IPS-11a (cell line): ENCODE measurements around the gene GMDS.

Source experiments
- H3K4me3 ChIP-seq: one replicate; pipeline ENCODE4 v1.5.1; 2013; ENCODE audit warnings: low read depth, low read length, control low read depth

The GMDS gene

GRCh38 chr6:2242311-2242710 lies 3.1 kb downstream of the GMDS start:
- no peak overlapping the region for H3K4me3 ChIP-seq

- no peak overlapping the region for H3K4me3 ChIP-seq
Measured at GRCh38 chr6:2240961-2241360, 4.4 kb downstream of the GMDS start.

GRCh38 chr6:2237001-2237400 lies 8.4 kb downstream of the GMDS start:
- no peak overlapping the region for H3K4me3 ChIP-seq

GRCh38 chr6:2235777-2236495 lies 9.5 kb downstream of the GMDS start:
- no peak overlapping the region for H3K4me3 ChIP-seq

- H3K4me3 ChIP-seq, result no peak overlapping the region
Measured at GRCh38 chr6:2232445-2232844, 13.0 kb downstream of the GMDS start.

GRCh38 chr6:2231438-2231837 lies 14.0 kb downstream of the GMDS start:
- H3K4me3 ChIP-seq, result no peak overlapping the region

GRCh38 chr6:2230659-2231277 lies 14.6 kb downstream of the GMDS start:
- H3K4me3 ChIP-seq, result no peak overlapping the region

- no peak overlapping the region for H3K4me3 ChIP-seq
Measured at GRCh38 chr6:2229742-2230141, 15.7 kb downstream of the GMDS start.

- H3K4me3 ChIP-seq, result no peak overlapping the region
Measured at GRCh38 chr6:2229039-2229438, 16.4 kb downstream of the GMDS start.

- no peak overlapping the region for H3K4me3 ChIP-seq
Measured at GRCh38 chr6:2228392-2228791, 17.0 kb downstream of the GMDS start.

GRCh38 chr6:2226775-2227174 lies 18.6 kb downstream of the GMDS start:
- no peak overlapping the region for H3K4me3 ChIP-seq

GRCh38 chr6:2225422-2226392 lies 19.7 kb downstream of the GMDS start:
- no peak overlapping the region for H3K4me3 ChIP-seq

GRCh38 chr6:2224847-2225382 lies 20.5 kb downstream of the GMDS start:
- H3K4me3 ChIP-seq, result no peak overlapping the region

- H3K4me3 ChIP-seq, result no peak overlapping the region
Measured at GRCh38 chr6:2222275-2222842, 23.0 kb downstream of the GMDS start.

- H3K4me3 ChIP-seq, result no peak overlapping the region
Measured at GRCh38 chr6:2221726-2222274, 23.6 kb downstream of the GMDS start.

- no peak overlapping the region for H3K4me3 ChIP-seq
Measured at GRCh38 chr6:2220154-2220553, 25.3 kb downstream of the GMDS start.

- no peak overlapping the region for H3K4me3 ChIP-seq
Measured at GRCh38 chr6:2218866-2219265, 26.5 kb downstream of the GMDS start.

- no peak overlapping the region for H3K4me3 ChIP-seq
Measured at GRCh38 chr6:2216794-2217383, 28.5 kb downstream of the GMDS start.

GRCh38 chr6:2215342-2215741 lies 30.1 kb downstream of the GMDS start:
- H3K4me3 ChIP-seq, result no peak overlapping the region

- H3K4me3 ChIP-seq, result no peak overlapping the region
Measured at GRCh38 chr6:2213086-2213485, 32.3 kb downstream of the GMDS start.
